ENCODE data around the gene ARFGEF2.

- TF ChIP-seq CTCF (IDR thresholded peaks at IDR 0.05; ENCODE audit: borderline replicate concordance, extremely low read depth, low read length, poor library complexity, severe bottlenecking) (no peak), EZH2 (IDR thresholded peaks at IDR 0.05; ENCODE audit: borderline replicate concordance, low read depth, low read length, severe bottlenecking) (no peak)
Measured at GRCh38 chr20:48909910-48910309, 11.6 kb upstream of the ARFGEF2 start.
